Mesenchymal stem cell (in vitro differentiated cells and primary cell): Measurements from ENCODE around the gene KIF9.

Experiments
- DNase-seq: peaks from one replicate; pipeline ENCODE4 v3.0.0-alpha.2; 2013
- H2AFZ ChIP-seq: one replicate; pipeline ENCODE4 v1.6.1; 2013; ENCODE audit warnings: low read depth, mild to moderate bottlenecking, control low read depth, inconsistent platforms, low read length, moderate library complexity
- H2AK5ac ChIP-seq: 2 replicates; pipeline ENCODE4 v1.6.1; 2013; ENCODE audit warnings: low read length, moderate library complexity, mild to moderate bottlenecking, inconsistent platforms; ENCODE audit not compliant: severe bottlenecking
- H2BK120ac ChIP-seq: one replicate; pipeline ENCODE4 v1.6.1; 2013; ENCODE audit warnings: low read depth, mild to moderate bottlenecking, inconsistent platforms, low read length, moderate library complexity
- H2BK12ac ChIP-seq, 2 experiments: one replicate each; pipeline ENCODE4 v1.6.1; 2013; ENCODE audit warnings: inconsistent platforms in 2 of 2, low read length in 2 of 2, mild to moderate bottlenecking in 2 of 2, moderate library complexity in 2 of 2, control low read depth in 1 of 2
- H2BK15ac ChIP-seq: one replicate; pipeline ENCODE4 v1.6.1; 2013; ENCODE audit warnings: mild to moderate bottlenecking, low read depth, inconsistent platforms; ENCODE audit not compliant: poor library complexity, severe bottlenecking
- H2BK5ac ChIP-seq: 2 replicates; pipeline ENCODE4 v1.6.1; 2013; ENCODE audit warnings: low read depth, mild to moderate bottlenecking, low read length, control low read depth, inconsistent platforms; ENCODE audit not compliant: poor library complexity, severe bottlenecking
- H3K14ac ChIP-seq, 2 experiments: one replicate each; pipeline ENCODE4 v1.6.1; 2013; ENCODE audit warnings: inconsistent platforms in 2 of 2, low read length in 2 of 2, control low read depth in 1 of 2, mild to moderate bottlenecking in 1 of 2, moderate library complexity in 1 of 2
- H3K18ac ChIP-seq, 2 experiments: one replicate each; pipeline ENCODE4 v1.6.1; 2013; ENCODE audit warnings: inconsistent platforms in 2 of 2, low read length in 2 of 2, control low read depth in 1 of 2, low read depth in 1 of 2, mild to moderate bottlenecking in 1 of 2
- H3K23ac ChIP-seq, 2 experiments: one replicate each; pipeline ENCODE4 v1.6.1; 2013; ENCODE audit warnings: inconsistent platforms in 2 of 2, low read length in 2 of 2, mild to moderate bottlenecking in 2 of 2, moderate library complexity in 2 of 2, control low read depth in 1 of 2
- H3K27ac ChIP-seq: 2 replicates; pipeline ENCODE4 v1.5.1; 2013; ENCODE audit warnings: mild to moderate bottlenecking, moderate library complexity, low read length, control low read depth, inconsistent platforms; ENCODE audit not compliant: poor library complexity, severe bottlenecking
- H3K27me3 ChIP-seq, 2 experiments: 2 replicates each; pipeline versions ENCODE4 v1.6.1 to v1.7.0; 2013; ENCODE audit warnings: low read length in 2 of 2, mild to moderate bottlenecking in 2 of 2, moderate library complexity in 2 of 2, control low read depth in 1 of 2, inconsistent platforms in 1 of 2; ENCODE audit not compliant: control insufficient read depth in 1 of 2, insufficient read depth in 1 of 2
- H3K36me3 ChIP-seq, 2 experiments: 2 replicates each; pipeline versions ENCODE4 v1.6.1 to v1.7.0; 2013; ENCODE audit warnings: low read length in 2 of 2, control low read depth in 1 of 2, inconsistent platforms in 1 of 2, low read depth in 1 of 2, mild to moderate bottlenecking in 1 of 2; ENCODE audit not compliant: insufficient read depth in 2 of 2, control insufficient read depth in 1 of 2
- H3K4ac ChIP-seq, 2 experiments: one replicate each; pipeline ENCODE4 v1.6.1; 2013; ENCODE audit warnings: inconsistent platforms in 2 of 2, low read length in 2 of 2, mild to moderate bottlenecking in 2 of 2, moderate library complexity in 2 of 2, control low read depth in 1 of 2, low read depth in 1 of 2
- H3K4me1 ChIP-seq: 2 replicates; pipeline ENCODE4 v1.6.1; 2013; ENCODE audit warnings: low read depth, low read length, control low read depth; ENCODE audit not compliant: control insufficient read depth, insufficient read depth
- H3K4me2 ChIP-seq: 2 replicates; pipeline ENCODE4 v1.6.1; 2013; ENCODE audit warnings: low read length, mild to moderate bottlenecking, inconsistent platforms; ENCODE audit not compliant: poor library complexity, severe bottlenecking
- H3K4me3 ChIP-seq, 2 experiments: 2 replicates each; pipeline versions ENCODE4 v1.5.1 to v1.7.0; 2013; ENCODE audit warnings: low read length in 2 of 2, mild to moderate bottlenecking in 2 of 2, control low read depth in 1 of 2, low read depth in 1 of 2; ENCODE audit not compliant: insufficient read depth in 1 of 2
- H3K79me1 ChIP-seq: replicated peaks from 2 replicates; pipeline ENCODE4 v1.6.1; 2013; ENCODE audit warnings: mild to moderate bottlenecking, control low read depth, low read length, inconsistent platforms; ENCODE audit not compliant: poor library complexity, severe bottlenecking
- H3K9ac ChIP-seq: 2 replicates; pipeline ENCODE4 v1.7.0; 2013; ENCODE audit warnings: mild to moderate bottlenecking, low read length, moderate library complexity
- H3K9me3 ChIP-seq: 2 replicates; pipeline ENCODE4 v1.7.0; 2013; ENCODE audit warnings: mild to moderate bottlenecking, low read length; ENCODE audit not compliant: control insufficient read depth
- H4K8ac ChIP-seq: one replicate; pipeline ENCODE4 v1.6.1; 2013; ENCODE audit warnings: inconsistent platforms, mild to moderate bottlenecking, low read length, moderate library complexity
- H4K91ac ChIP-seq: one replicate; pipeline ENCODE4 v1.6.1; 2013; ENCODE audit warnings: mild to moderate bottlenecking, low read length, inconsistent platforms
- WGBS: methylation state at CpG from one replicate; pipeline ENCODE4 v1.1.7; 2013; ENCODE audit warnings: mixed read lengths; 5-methylcytosine and 5-hydroxymethylcytosine counted together

Gene KIF9

GRCh38 chr3:47296562-47297302, 14.1 kb upstream of the KIF9 start:
- no peak overlapping the region for H2AFZ ChIP-seq
- no peaks in the 10 kb centered on the region for H3K9me3 ChIP-seq
- no peak overlapping the region for H2BK120ac ChIP-seq
- H3K27me3 ChIP-seq, result no peaks in the 10 kb centered on the region
- no peak overlapping the region for H2BK15ac ChIP-seq
- H3K14ac ChIP-seq, result no peak overlapping the region
- H3K79me1 ChIP-seq, result peaks cover 35% of the 10 kb centered on the region
- 100% methylated on average over 2 of the region's 2 CpGs for WGBS
- DNase-seq, result no peak
- no peaks in the 10 kb centered on the region for H3K4me1 ChIP-seq
- H3K27ac ChIP-seq, result no peak overlapping the region
- H3K18ac ChIP-seq, result no peak overlapping the region
- H4K8ac ChIP-seq, result no peak overlapping the region
- H3K36me3 ChIP-seq, result peaks cover 2 to 14% of the 10 kb centered on the region in 2 experiments
- H3K4me3 ChIP-seq, result no peak overlapping the region
- no peak overlapping the region for H3K4me2 ChIP-seq
- H2BK12ac ChIP-seq, result no peak overlapping the region
- H2AK5ac ChIP-seq, result no peak overlapping the region
- H3K4ac ChIP-seq, result no peak overlapping the region
- no peak overlapping the region for H4K91ac ChIP-seq
- H3K23ac ChIP-seq, result no peak overlapping the region
- no peak overlapping the region for H2BK5ac ChIP-seq
- H3K9ac ChIP-seq, result no peak overlapping the region

- no peak overlapping the region for H3K9ac ChIP-seq
Observed at GRCh38 chr3:47295976-47296375, 13.4 kb upstream of the KIF9 start.

GRCh38 chr3:47295322-47295721, 12.7 kb upstream of the KIF9 start:
- Histone ChIP-seq H3K36me3 (peaks cover 0 to 15% of the 10 kb centered on the region in 2 experiments), H2AK5ac (no peak overlapping the region), H3K4me3 (no peak overlapping the region), H4K91ac (no peak overlapping the region), H2AFZ (no peak overlapping the region), H3K23ac (no peak overlapping the region), H3K27ac (no peak overlapping the region), H3K4me1 (no peaks in the 10 kb centered on the region), H2BK5ac (no peak overlapping the region), H3K79me1 (peaks cover 39% of the 10 kb centered on the region), H3K14ac (no peak overlapping the region), H3K4ac (no peak overlapping the region), H3K18ac (no peak overlapping the region), H2BK15ac (no peak overlapping the region), H3K27me3 (no peaks in the 10 kb centered on the region), H4K8ac (no peak overlapping the region), H3K9me3 (no peaks in the 10 kb centered on the region), H2BK120ac (no peak overlapping the region), H3K4me2 (no peak overlapping the region), H3K9ac (no peak overlapping the region), H2BK12ac (no peak overlapping the region)
- 99% methylated on average over 2 of the region's 2 CpGs for WGBS
- DNase-seq, result no peak

More at GRCh38 chr3:47295976-47296375, 13.4 kb upstream of the KIF9 start:
- H3K14ac ChIP-seq, result no peak overlapping the region
- peaks cover 0 to 11% of the 10 kb centered on the region in 2 experiments for H3K36me3 ChIP-seq
- no peak overlapping the region for H3K4ac ChIP-seq
- H4K91ac ChIP-seq, result no peak overlapping the region
- H3K4me3 ChIP-seq, result no peak overlapping the region
- H3K9me3 ChIP-seq, result no peaks in the 10 kb centered on the region
- H3K79me1 ChIP-seq, result peaks cover 34% of the 10 kb centered on the region
- no peaks in the 10 kb centered on the region for H3K27me3 ChIP-seq
- H4K8ac ChIP-seq, result no peak overlapping the region
- no peak overlapping the region for H2AFZ ChIP-seq
- no peak overlapping the region for H3K4me2 ChIP-seq
- H2BK5ac ChIP-seq, result no peak overlapping the region
- DNase-seq, result no peak
- H3K4me1 ChIP-seq, result no peaks in the 10 kb centered on the region
- no peak overlapping the region for H3K27ac ChIP-seq
- no peak overlapping the region for H3K23ac ChIP-seq
- H2AK5ac ChIP-seq, result no peak overlapping the region
- no peak overlapping the region for H2BK120ac ChIP-seq
- no peak overlapping the region for H2BK15ac ChIP-seq
- H2BK12ac ChIP-seq, result no peak overlapping the region
- 98% methylated on average over 5 of the region's 6 CpGs for WGBS
- no peak overlapping the region for H3K18ac ChIP-seq

GRCh38 chr3:47294392-47294791, 11.8 kb upstream of the KIF9 start:
- H4K8ac ChIP-seq, result no peak overlapping the region
- no peak overlapping the region for H2BK120ac ChIP-seq
- H3K18ac ChIP-seq, result no peak overlapping the region
- no peak overlapping the region for H2AFZ ChIP-seq
- H3K36me3 ChIP-seq, result peaks cover 0 to 22% of the 10 kb centered on the region in 2 experiments
- no peak overlapping the region for H3K4me3 ChIP-seq
- H3K9ac ChIP-seq, result no peak overlapping the region
- H3K23ac ChIP-seq, result no peak overlapping the region
- no peak overlapping the region for H2BK15ac ChIP-seq
- no peak overlapping the region for H3K4ac ChIP-seq
- H2BK12ac ChIP-seq, result no peak overlapping the region
- no peaks in the 10 kb centered on the region for H3K9me3 ChIP-seq
- peaks cover 40% of the 10 kb centered on the region for H3K79me1 ChIP-seq
- H2AK5ac ChIP-seq, result no peak overlapping the region
- no peak overlapping the region for H4K91ac ChIP-seq
- no peak overlapping the region for H3K4me2 ChIP-seq
- no peak overlapping the region for H2BK5ac ChIP-seq
- over 99% methylated on average over 3 of the region's 3 CpGs for WGBS
- H3K4me1 ChIP-seq, result no peaks in the 10 kb centered on the region
- no peaks in the 10 kb centered on the region for H3K27me3 ChIP-seq
- no peak overlapping the region for H3K14ac ChIP-seq
- no peak overlapping the region for H3K27ac ChIP-seq
- DNase-seq, result no peak
